PC-9 (cell line): ENCODE results near the gene PLEKHA1. TPM values are rescaled to one million over a fixed set of nuclear protein-coding genes. Genes with fewer than 3 reads are reported as not detected.

Source experiments
- BruUV-seq: library from RNA; stranded (reverse); fragments of 400-500 nt; replicated peaks from 2 replicates; lab custom pipeline; 2021; lab: Mats Ljungman, UMichigan
- CTCF ChIA-PET: fragments of 300-600 bp; sonication (Branson Sonifier 250); formaldehyde crosslinking; loops from one replicate; lab custom pipeline; 2022; ENCODE audit warnings: antibody characterized with exemption; lab: Charles Lee
- POLR2A ChIA-PET: fragments of 300-600 bp; sonication (Branson Sonifier 250); formaldehyde crosslinking; loops from one replicate; lab custom pipeline; 2022; ENCODE audit warnings: antibody characterized with exemption; ENCODE audit not compliant: unreplicated experiment; lab: Charles Lee
- DNase-seq, 2 experiments: peaks; one replicate each; pipeline versions ENCODE4 v3.0.0 to v3.0.0-alpha.2; 2015 to 2022; ENCODE audit warnings: mixed read lengths in 1 of 2
- H2AFZ ChIP-seq: fragments of 200-600 bp; sonication (generic); 2 replicates; pipeline ENCODE4 v1.8.1; 2017; ENCODE audit warnings: antibody characterized with exemption
- H3F3A ChIP-seq: fragments of 200-600 bp; sonication (generic); 2 replicates; pipeline ENCODE4 v1.8.1; 2017; ENCODE audit warnings: antibody characterized with exemption, mild to moderate bottlenecking, low read depth; ENCODE audit not compliant: insufficient read depth
- H3K27ac ChIP-seq: fragments of 200-600 bp; sonication (generic); 2 replicates; pipeline ENCODE4 v1.6.1; 2016; ENCODE audit warnings: mixed run types
- H3K27me3 ChIP-seq: fragments of 200-600 bp; sonication (generic); 2 replicates; pipeline ENCODE4 v1.6.1; 2016; ENCODE audit warnings: low read depth, mixed run types; ENCODE audit not compliant: insufficient read depth
- H3K36me3 ChIP-seq: fragments of 200-600 bp; sonication (generic); 2 replicates; pipeline ENCODE4 v1.6.1; 2016; ENCODE audit warnings: low read depth, mixed run types
- H3K4me1 ChIP-seq: fragments of 200-600 bp; sonication (generic); replicated peaks from 2 replicates; pipeline ENCODE4 v1.6.1; 2016; ENCODE audit warnings: mixed run types; ENCODE audit not compliant: insufficient read depth
- H3K4me2 ChIP-seq: fragments of 200-600 bp; sonication (generic); 2 replicates; pipeline ENCODE4 v1.6.1; 2017; ENCODE audit warnings: mixed run types
- H3K4me3 ChIP-seq: fragments of 200-600 bp; sonication (generic); 2 replicates; pipeline ENCODE4 v1.6.1; 2016; ENCODE audit warnings: mixed run types
- H3K79me2 ChIP-seq: fragments of 200-600 bp; sonication (generic); 2 replicates; pipeline ENCODE4 v1.6.1; 2017; ENCODE audit warnings: low read depth, mixed run types
- H3K9me2 ChIP-seq: fragments of 200-600 bp; sonication (generic); 2 replicates; pipeline ENCODE4 v1.8.1; 2017; ENCODE audit warnings: mild to moderate bottlenecking; ENCODE audit not compliant: insufficient read depth
- H3K9me3 ChIP-seq: fragments of 200-600 bp; sonication (generic); 2 replicates; pipeline ENCODE4 v1.8.1; 2016; ENCODE audit warnings: low read depth; ENCODE audit not compliant: insufficient read depth
- H4K20me1 ChIP-seq: fragments of 200-600 bp; sonication (generic); 2 replicates; pipeline ENCODE4 v1.8.1; 2017; ENCODE audit not compliant: insufficient read depth
- EZH2 ChIP-seq: fragments of 200-600 bp; sonication (generic); IDR thresholded peaks from 2 replicates; pipeline ENCODE4 v1.8.0; 2017; ENCODE audit warnings: antibody characterized with exemption, low read depth
- intact Hi-C: fragments of 100-400 bp; cut with micrococcal nuclease; formaldehyde crosslinking; loops from one replicate; pipeline ENCODE4 v1.10.0; 2022; ENCODE audit not compliant: unreplicated experiment
- total RNA-seq: library from RNA; stranded (reverse); gene quantifications from 2 replicates; pipeline ENCODE4 v1.2.3, GENCODE V29; 2021
- TF ChIP-seq, protein P1 (sequence below): fragments of 200-600 bp; sonication (generic); conservative IDR thresholded peaks from 2 replicates; pipeline ENCODE4 v1.6.1; 2017; ENCODE audit warnings: mixed run types, antibody characterized with exemption, mild to moderate bottlenecking, moderate library complexity

Gene PLEKHA1
- total RNA-seq, 1 experiment from 2014 or later, result 33.8 TPM

DNA sequence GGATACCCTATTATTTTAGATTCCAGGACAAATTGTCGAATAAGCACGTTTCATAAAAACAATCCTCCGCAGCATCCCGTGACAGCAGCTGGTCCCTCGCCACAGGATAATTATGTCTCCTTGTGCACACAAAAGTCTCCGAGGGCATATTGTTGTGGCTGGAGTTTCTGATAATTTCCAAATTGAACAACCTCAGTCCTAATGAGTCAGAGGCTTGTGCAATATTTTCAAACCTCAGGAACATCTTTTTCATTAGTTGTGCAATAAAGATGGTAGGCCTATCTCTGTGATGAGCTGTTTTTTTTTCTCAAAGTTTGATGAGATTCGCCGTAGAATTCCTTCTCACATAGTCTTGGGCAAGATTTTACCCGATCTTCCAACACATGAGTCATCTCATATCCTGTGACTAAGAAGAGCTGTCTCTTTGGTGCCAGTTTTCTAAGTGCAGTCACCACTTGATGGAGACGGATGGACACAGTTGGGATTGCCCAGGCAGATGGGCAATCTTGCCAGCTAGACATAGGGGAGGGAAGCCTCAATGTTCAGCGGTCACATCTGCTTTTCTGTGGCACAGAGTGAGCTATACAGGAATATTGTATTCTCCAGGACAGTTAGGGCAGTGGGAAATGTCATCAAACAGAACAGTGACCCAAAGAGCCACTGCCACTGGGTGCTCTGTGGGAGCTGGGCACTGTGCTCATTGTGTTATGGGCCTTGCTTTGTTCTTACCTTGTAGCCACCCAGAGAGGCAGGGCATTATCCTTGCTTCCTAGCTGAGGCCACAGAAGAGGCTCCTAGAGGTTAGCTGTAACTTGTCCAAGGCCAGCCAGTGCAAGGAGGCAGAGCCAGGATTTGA is 94.6 kb downstream of the PLEKHA1 start:
- Histone ChIP-seq H3K27ac (no peak overlapping the region), H3K79me2 (no peaks in the 10 kb centered on the region), H3K4me2 (no peak overlapping the region), H3K27me3 (peaks cover 4% of the 10 kb centered on the region; the same call in 1 of the 2 replicates), H3K4me1 (0 out of 2 replicates have a peak, but pooled peaks cover 5% of the 10 kb centered on the region), H3K4me3 (no peak overlapping the region), H3F3A (no peaks in the 10 kb centered on the region), H4K20me1 (no peaks in the 10 kb centered on the region), H3K36me3 (no peaks in the 10 kb centered on the region), H2AFZ (no peak overlapping the region), H3K9me2 (no peaks in the 10 kb centered on the region), H3K9me3 (no peaks in the 10 kb centered on the region)
- CTCF ChIA-PET, result interaction anchor here (1.5 kb wide), 1 partner anchor 96 kb away, joined by 4 read pairs; no protein-coding TSS in a partner anchor
- peak in 1 of 2 experiments; percentile 50 for DNase-seq
- intact Hi-C loops, result no loop called here
- POLR2A ChIA-PET, result no interaction called here
- TF ChIP-seq, protein P1, sequence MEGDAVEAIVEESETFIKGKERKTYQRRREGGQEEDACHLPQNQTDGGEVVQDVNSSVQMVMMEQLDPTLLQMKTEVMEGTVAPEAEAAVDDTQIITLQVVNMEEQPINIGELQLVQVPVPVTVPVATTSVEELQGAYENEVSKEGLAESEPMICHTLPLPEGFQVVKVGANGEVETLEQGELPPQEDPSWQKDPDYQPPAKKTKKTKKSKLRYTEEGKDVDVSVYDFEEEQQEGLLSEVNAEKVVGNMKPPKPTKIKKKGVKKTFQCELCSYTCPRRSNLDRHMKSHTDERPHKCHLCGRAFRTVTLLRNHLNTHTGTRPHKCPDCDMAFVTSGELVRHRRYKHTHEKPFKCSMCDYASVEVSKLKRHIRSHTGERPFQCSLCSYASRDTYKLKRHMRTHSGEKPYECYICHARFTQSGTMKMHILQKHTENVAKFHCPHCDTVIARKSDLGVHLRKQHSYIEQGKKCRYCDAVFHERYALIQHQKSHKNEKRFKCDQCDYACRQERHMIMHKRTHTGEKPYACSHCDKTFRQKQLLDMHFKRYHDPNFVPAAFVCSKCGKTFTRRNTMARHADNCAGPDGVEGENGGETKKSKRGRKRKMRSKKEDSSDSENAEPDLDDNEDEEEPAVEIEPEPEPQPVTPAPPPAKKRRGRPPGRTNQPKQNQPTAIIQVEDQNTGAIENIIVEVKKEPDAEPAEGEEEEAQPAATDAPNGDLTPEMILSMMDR, result no peak
- BruUV-seq, result no TSS peak

DNA sequence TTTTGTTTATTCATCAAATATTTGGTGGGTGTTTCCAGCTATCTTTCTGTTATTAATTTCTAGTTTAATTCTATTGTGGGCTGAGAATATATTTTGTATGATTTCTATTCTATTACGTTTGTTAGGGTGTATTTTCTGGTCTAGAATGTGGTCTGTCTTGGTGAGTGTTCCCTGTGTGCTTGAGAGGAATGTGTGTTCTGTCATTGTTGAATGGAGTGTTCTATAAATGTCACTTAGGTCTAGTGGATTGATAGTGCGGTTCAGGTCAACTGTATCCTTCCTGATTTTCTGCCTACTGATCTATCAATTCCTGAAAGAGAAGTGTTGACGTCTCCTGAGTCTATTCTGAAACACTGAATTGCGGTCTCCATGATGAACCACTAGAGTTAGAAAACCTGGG is 95.3 kb downstream of the PLEKHA1 start:
- no TSS peak for BruUV-seq
- no peaks in the 10 kb centered on the region for H3K9me2 ChIP-seq
- H3K36me3 ChIP-seq, result no peaks in the 10 kb centered on the region
- no peaks in the 10 kb centered on the region for H4K20me1 ChIP-seq
- TF ChIP-seq, protein P1, result no peak
- no peak for TF ChIP-seq EZH2
- no peaks in the 10 kb centered on the region for H3K79me2 ChIP-seq
- no peaks in the 10 kb centered on the region for H3F3A ChIP-seq
- intact Hi-C loops, result no loop called here
- CTCF ChIA-PET, result interaction anchor here (1.5 kb wide), 1 partner anchor 96 kb away, joined by 4 read pairs; no protein-coding TSS in a partner anchor
- H3K9me3 ChIP-seq, result no peaks in the 10 kb centered on the region
- no peak for DNase-seq
- H3K4me2 ChIP-seq, result no peak overlapping the region
- H2AFZ ChIP-seq, result no peak overlapping the region
- H3K4me1 ChIP-seq, result 0 out of 2 replicates have a peak, but pooled peaks cover 5% of the 10 kb centered on the region
- no peak overlapping the region for H3K27ac ChIP-seq
- H3K27me3 ChIP-seq, result peaks cover 4% of the 10 kb centered on the region; the same call in 1 of the 2 replicates
- H3K4me3 ChIP-seq, result no peak overlapping the region
- POLR2A ChIA-PET, result no interaction called here

DNA sequence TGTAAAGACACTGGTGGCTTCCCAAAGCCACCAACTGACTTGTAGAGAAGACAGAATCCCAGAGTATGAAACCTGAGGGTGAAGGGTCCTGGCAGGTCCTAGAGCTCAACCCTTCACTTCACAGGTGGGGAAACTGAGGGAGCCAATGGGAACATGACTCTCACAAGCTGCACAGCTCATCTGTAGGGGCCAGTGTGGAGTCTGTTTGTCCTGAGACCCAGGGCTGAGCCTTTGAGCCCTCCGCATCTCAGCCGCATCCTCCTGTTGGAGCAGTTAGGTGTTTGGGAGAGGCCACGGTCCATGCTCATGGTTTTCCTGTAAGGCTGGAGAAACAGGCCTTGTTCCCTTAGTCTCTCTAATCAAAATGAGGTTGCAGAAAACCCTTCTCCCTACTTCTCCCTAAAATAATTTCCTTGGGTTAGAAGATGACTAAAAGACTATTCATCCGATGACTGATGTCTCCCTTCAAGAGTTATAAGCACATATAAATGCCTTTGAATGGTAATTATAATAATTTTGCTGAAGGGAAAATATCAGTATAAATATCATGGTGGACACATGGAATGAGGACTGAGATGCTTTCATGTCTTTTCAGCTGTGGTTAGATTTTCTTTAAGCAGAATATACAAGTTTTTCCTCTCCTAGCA is 97.1 kb downstream of the PLEKHA1 start:
- intact Hi-C loops, result no loop called here
- no peaks in the 10 kb centered on the region for H3K9me3 ChIP-seq
- 0 out of 2 replicates have a peak, but pooled peaks cover 5% of the 10 kb centered on the region for H3K4me1 ChIP-seq
- CTCF ChIA-PET, result no interaction called here
- TF ChIP-seq, protein P1, result no peak
- no peak for TF ChIP-seq EZH2
- H3K36me3 ChIP-seq, result no peaks in the 10 kb centered on the region
- no peaks in the 10 kb centered on the region for H3K79me2 ChIP-seq
- no TSS peak for BruUV-seq
- no peak overlapping the region for H3K4me2 ChIP-seq
- no peak overlapping the region for H3K4me3 ChIP-seq
- no peaks in the 10 kb centered on the region for H3K9me2 ChIP-seq
- no peak overlapping the region for H2AFZ ChIP-seq
- no peaks in the 10 kb centered on the region for H4K20me1 ChIP-seq
- no peak overlapping the region for H3K27ac ChIP-seq
- peaks cover under 1% of the 10 kb centered on the region; the same call in 1 of the 2 replicates for H3K27me3 ChIP-seq
- POLR2A ChIA-PET, result no interaction called here
- H3F3A ChIP-seq, result no peaks in the 10 kb centered on the region
- DNase-seq, result no peak
